Measurements from ENCODE around the gene CBL. TPM values are rescaled to one million over a fixed set of nuclear protein-coding genes. Genes with fewer than 3 reads are reported as not detected.

Gene CBL
- total RNA-seq, 1 donor, result 9.0 TPM

DNA sequence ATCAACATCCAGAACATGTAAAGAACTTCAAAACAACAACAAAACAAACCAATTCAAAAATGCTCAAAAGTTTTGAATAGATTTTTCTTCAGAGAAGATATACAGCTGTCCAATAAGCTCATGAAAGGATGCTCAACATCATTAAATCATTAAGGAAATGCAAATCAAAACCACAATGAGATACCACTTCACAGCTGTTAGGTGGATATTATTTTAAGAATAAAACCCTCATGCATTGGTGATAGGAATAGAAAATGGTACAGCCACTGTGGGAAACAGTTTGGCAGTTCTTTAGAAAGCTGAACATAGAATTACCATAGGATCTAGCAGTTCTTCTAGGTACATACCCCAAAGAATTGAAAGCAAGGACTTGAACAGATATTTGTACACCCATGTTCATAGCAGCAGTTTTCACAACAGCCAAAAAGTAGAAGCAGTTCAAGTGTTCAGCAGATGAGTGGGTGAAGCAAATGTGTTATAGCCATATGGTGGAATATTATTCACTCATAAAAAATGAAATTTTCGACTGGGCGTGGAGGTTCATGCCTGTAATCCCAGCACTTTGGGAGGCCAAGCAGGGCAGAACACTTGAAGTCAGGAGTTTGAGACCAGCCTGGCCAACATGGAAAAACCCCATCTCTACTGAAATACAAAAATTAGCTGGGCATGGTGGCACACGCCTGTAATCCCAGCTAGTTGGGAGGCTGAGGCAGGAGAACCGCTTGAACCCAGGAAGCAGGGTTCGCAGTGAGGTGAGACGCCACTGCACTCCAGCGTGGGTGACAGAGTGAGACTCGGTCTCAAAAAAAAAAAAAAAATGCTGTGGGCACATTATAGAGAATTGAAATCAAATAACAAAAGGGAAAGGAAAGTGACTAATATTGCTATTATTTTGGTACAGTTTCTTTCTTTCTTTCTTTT is 42.9 kb downstream of the CBL start:
- peaks cover 13% of the 10 kb centered on the region for H3K79me2 ChIP-seq (ENCODE audit: insufficient read depth, low read length)
- H3K27ac ChIP-seq (ENCODE audit: low read depth, low read length), result no peak overlapping the region

DNA sequence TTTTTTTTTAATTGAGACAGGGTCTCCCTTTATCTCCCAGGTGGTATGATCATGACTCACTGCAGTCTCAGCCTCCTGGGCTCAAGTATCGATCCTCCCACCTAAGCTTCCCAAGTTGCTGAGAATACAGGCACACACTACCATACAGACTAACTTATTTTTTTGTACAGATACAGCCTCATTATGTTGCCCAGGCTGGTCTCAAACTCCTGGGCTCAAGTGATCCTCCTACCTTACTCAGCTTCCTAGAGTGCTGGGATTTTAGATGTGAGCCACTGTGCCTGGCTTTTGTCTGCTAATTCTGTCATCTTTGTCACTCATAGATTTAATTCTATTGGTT is 43.5 kb downstream of the CBL start:
- H3K79me2 ChIP-seq (ENCODE audit: insufficient read depth, low read length), result peaks cover 12% of the 10 kb centered on the region

More for the DNA sequence above, 42.9 kb downstream of the CBL start:
- H2AFZ ChIP-seq (ENCODE audit: low read length), result no peak overlapping the region
- TF ChIP-seq, protein P1, sequence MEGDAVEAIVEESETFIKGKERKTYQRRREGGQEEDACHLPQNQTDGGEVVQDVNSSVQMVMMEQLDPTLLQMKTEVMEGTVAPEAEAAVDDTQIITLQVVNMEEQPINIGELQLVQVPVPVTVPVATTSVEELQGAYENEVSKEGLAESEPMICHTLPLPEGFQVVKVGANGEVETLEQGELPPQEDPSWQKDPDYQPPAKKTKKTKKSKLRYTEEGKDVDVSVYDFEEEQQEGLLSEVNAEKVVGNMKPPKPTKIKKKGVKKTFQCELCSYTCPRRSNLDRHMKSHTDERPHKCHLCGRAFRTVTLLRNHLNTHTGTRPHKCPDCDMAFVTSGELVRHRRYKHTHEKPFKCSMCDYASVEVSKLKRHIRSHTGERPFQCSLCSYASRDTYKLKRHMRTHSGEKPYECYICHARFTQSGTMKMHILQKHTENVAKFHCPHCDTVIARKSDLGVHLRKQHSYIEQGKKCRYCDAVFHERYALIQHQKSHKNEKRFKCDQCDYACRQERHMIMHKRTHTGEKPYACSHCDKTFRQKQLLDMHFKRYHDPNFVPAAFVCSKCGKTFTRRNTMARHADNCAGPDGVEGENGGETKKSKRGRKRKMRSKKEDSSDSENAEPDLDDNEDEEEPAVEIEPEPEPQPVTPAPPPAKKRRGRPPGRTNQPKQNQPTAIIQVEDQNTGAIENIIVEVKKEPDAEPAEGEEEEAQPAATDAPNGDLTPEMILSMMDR (IDR thresholded peaks at IDR 0.05; ENCODE audit: extremely low read depth, low read depth, low read length), result no peak
- no peaks in the 10 kb centered on the region for H4K20me1 ChIP-seq (ENCODE audit: insufficient read depth, low read length)
- H3K4me1 ChIP-seq (ENCODE audit: insufficient read depth, low read length), result no peaks in the 10 kb centered on the region
- H3K9me3 ChIP-seq (ENCODE audit: low read depth, low read length), result no peaks in the 10 kb centered on the region
- no peaks in the 10 kb centered on the region for H3K36me3 ChIP-seq (ENCODE audit: insufficient read depth, low read length)
- DNase-seq (ENCODE audit: insufficient read length, low spot score, missing footprints), result no peak
- no peaks in the 10 kb centered on the region for H3K27me3 ChIP-seq (ENCODE audit: insufficient read depth, low read length)
- H3K4me2 ChIP-seq (ENCODE audit: insufficient read depth, low read length), result no peak overlapping the region
- no peak overlapping the region for H3K4me3 ChIP-seq (ENCODE audit: insufficient read depth, low read length)

DNA sequence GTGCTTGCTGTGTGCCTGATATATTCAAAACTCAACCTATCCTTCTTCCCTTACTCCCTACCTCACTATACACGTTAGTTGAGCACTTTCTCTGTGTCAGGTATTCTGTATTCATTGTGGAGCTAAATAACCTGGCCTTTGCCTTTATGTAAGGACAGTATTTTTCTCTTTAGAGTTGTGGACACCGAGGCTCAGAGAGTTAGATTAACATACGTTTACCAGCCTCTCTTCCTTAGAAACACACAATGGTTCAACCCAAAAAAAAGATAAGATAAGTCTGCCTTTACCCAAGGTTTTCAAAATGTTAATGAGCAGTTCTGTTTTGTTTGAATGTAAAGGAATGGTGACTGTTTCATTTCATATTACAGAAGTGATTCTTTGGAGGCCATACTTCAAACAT is 45.0 kb downstream of the CBL start:
- H3K27ac ChIP-seq (ENCODE audit: low read depth, low read length), result no peak overlapping the region
- no peaks in the 10 kb centered on the region for H3K27me3 ChIP-seq (ENCODE audit: insufficient read depth, low read length)
- H3K36me3 ChIP-seq (ENCODE audit: insufficient read depth, low read length), result no peaks in the 10 kb centered on the region
- no peak overlapping the region for H2AFZ ChIP-seq (ENCODE audit: low read length)
- peaks cover 15% of the 10 kb centered on the region for H3K79me2 ChIP-seq (ENCODE audit: insufficient read depth, low read length)
- no peak for DNase-seq (ENCODE audit: insufficient read length, low spot score, missing footprints)
- H4K20me1 ChIP-seq (ENCODE audit: insufficient read depth, low read length), result no peaks in the 10 kb centered on the region
- no peak overlapping the region for H3K4me2 ChIP-seq (ENCODE audit: insufficient read depth, low read length)
- H3K9me3 ChIP-seq (ENCODE audit: low read depth, low read length), result no peaks in the 10 kb centered on the region
- TF ChIP-seq, protein P1 (IDR thresholded peaks at IDR 0.05; ENCODE audit: extremely low read depth, low read depth, low read length), result no peak
- no peaks in the 10 kb centered on the region for H3K4me1 ChIP-seq (ENCODE audit: insufficient read depth, low read length)
- no peak overlapping the region for H3K4me3 ChIP-seq (ENCODE audit: insufficient read depth, low read length)

More for the DNA sequence above, 43.5 kb downstream of the CBL start:
- H3K4me1 ChIP-seq (ENCODE audit: insufficient read depth, low read length), result no peaks in the 10 kb centered on the region
- H3K4me2 ChIP-seq (ENCODE audit: insufficient read depth, low read length), result no peak overlapping the region
- no peaks in the 10 kb centered on the region for H4K20me1 ChIP-seq (ENCODE audit: insufficient read depth, low read length)
- H3K4me3 ChIP-seq (ENCODE audit: insufficient read depth, low read length), result no peak overlapping the region
- H3K9me3 ChIP-seq (ENCODE audit: low read depth, low read length), result no peaks in the 10 kb centered on the region
- DNase-seq (ENCODE audit: insufficient read length, low spot score, missing footprints), result no peak
- no peaks in the 10 kb centered on the region for H3K27me3 ChIP-seq (ENCODE audit: insufficient read depth, low read length)
- no peaks in the 10 kb centered on the region for H3K36me3 ChIP-seq (ENCODE audit: insufficient read depth, low read length)
- H3K27ac ChIP-seq (ENCODE audit: low read depth, low read length), result no peak overlapping the region
- TF ChIP-seq, protein P1 (IDR thresholded peaks at IDR 0.05; ENCODE audit: extremely low read depth, low read depth, low read length), result no peak
- no peak overlapping the region for H2AFZ ChIP-seq (ENCODE audit: low read length)

DNA sequence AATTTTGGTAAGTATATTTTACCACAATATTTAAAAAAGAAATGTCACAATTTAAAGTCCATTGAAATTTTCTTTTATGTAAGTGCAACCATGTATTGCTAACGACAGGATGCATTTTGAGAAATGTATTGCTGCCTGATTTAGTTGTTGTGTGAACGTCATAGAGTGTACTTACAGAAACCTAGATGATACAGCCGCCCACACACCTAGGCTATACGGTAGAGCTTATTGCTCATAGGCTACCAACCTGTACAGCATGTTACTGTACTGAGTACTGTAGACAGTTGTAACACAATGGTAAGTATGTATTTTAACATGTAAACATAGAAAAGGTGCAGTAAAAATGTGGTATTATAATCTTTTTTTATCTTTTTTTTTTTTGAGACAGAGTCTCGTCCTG is 48.1 kb downstream of the CBL start:
- H3K79me2 ChIP-seq (ENCODE audit: insufficient read depth, low read length), result peaks cover 30% of the 10 kb centered on the region
- H3K9me3 ChIP-seq (ENCODE audit: low read depth, low read length), result no peaks in the 10 kb centered on the region
- no peaks in the 10 kb centered on the region for H3K36me3 ChIP-seq (ENCODE audit: insufficient read depth, low read length)
- no peak overlapping the region for H3K4me2 ChIP-seq (ENCODE audit: insufficient read depth, low read length)
- peaks cover 6% of the 10 kb centered on the region for H4K20me1 ChIP-seq (ENCODE audit: insufficient read depth, low read length)
- no peak overlapping the region for H2AFZ ChIP-seq (ENCODE audit: low read length)
- no peak overlapping the region for H3K4me3 ChIP-seq (ENCODE audit: insufficient read depth, low read length)
- TF ChIP-seq, protein P1 (IDR thresholded peaks at IDR 0.05; ENCODE audit: extremely low read depth, low read depth, low read length), result no peak
- no peaks in the 10 kb centered on the region for H3K27me3 ChIP-seq (ENCODE audit: insufficient read depth, low read length)
- DNase-seq (ENCODE audit: insufficient read length, low spot score, missing footprints), result no peak
- no peak overlapping the region for H3K27ac ChIP-seq (ENCODE audit: low read depth, low read length)
- H3K4me1 ChIP-seq (ENCODE audit: insufficient read depth, low read length), result no peaks in the 10 kb centered on the region

Data from osteoblast (primary cell).